HG03097 (cell line): ENCODE data around the gene C1orf159.

Experiments used
- ATAC-seq: cut with Tn5 transposase; IDR thresholded peaks from one replicate; pipeline ENCODE4 v1.9.1; 2021; ENCODE audit not compliant: unreplicated experiment, low FRiP score

The C1orf159 gene

DNA sequence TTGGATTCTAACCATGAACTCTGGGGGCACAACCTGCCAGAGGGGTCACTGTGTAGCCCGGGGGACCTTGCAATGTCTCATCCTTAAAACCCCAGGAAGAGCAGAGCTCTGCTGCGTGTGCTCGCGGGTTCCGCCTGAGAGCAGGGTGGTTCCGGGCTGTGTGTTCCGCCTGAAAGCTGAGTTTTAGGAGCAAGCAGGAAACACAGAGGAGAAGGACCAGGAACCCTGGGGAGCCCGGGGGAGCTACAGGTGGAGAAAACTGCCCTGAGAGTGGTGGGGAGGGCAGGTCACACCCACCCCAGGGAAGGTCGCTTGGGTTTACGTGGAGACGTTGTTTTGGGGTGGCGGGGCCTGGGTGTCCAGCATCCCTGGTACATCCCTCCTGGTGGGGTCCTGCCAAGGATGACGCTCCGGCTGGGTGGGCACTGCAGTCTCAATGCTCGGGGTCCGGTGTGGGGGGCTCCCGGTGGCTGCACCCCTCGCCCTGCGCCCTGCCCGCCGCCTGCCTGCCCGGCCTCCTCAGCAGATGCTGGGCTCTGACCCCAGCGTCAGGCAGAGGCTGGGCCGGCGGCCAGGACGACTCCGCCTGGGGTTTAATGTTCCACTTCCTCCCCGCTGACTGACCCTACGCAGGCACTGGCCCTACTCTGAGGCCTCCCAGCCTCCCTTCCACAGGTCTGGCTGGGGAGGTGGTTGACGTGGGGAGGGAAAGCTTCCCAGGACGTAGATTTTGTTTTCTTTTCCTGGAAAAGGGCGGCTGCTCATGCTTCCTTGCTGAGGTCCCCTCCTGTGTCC is 17.3 kb upstream of the C1orf159 start:
- no peak for ATAC-seq

DNA sequence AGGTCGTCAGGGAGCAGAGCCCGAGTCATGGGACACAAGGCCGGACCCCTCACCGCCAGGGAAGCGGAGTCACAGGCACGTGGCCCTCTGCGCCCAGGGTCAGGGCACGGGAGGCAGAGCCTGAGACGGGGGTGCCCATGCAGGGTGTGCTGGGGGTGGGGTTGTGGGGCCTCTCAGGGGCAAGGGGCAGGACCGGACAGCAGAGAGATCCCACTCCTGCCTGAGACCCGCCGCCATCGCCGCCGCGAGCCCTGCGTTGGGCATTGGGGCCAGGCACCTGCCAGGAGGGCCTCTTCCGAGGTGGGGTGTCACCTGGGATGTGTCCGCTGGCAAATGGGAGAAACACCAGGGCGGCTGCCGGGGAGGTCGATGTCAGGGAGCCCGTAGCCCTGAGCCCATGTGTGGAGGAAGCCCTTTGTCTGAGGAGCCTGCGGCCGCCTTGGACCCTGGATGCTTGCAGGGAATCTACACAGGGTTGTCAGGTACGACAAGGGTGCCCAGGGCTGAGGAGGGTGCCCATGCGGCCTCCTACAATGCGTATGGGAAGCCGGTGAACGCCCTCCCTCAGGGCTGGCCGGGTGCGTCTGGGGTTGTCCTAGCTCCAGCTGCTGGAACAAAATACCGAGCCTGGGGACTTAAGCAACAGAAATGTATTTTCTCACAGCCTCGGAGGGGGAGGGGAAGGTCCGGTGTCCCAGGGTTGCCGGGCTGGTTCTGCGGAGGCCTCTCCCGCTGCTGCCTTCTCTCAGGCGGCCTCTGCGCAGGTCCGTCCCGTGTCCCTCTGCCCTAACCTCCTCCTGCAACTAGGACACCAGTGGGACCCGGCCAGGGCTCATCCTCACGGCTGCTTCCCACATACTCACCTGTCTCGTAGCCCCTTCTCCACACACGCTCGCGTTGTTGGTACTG is 16.4 kb upstream of the C1orf159 start:
- ATAC-seq: no peak

DNA sequence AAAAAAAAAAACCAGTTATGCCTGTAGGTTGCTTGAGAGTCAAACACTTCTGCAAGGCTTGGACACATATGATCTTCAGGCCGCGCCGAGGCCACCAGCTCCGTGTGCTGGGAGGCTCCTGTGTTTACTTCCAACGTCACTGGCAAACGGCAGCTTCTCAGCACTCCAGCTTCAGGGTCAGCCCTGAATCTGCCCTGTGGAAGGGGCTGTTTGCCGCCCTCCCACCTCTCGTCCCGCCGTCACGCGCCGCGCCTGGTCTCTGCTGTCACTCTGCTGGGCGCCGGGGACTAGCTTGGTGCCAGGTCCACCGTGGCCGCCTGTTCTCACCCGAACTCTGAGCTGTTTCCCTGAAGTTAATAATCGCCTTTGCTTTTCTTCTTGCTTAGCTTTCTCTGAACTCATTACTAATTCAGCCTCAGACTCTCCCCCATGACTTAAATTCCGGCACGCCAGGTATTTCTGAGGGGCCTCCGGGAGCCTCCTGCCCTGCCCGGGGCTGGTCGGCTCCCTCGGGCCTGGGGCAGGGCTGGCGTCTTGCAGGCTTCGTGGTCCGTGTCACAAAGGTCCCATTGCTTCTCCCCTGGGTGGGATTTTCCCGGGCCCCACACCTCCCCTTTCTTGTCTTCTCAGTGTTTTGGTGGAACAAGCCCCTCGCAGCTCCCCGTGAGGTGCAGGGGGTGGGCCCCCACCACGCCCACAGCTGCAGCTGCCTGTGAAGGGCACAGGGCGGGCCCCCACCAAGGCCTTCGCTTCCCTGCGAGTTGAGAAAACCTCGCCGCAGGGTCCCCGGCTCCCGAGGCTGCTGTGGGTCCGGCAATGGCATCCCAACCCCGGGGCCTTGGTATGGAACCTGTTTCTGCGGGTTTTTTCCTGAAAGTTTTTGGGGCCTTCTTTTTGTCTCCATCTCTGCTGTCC is 14.6 kb upstream of the C1orf159 start:
- ATAC-seq: no peak

DNA sequence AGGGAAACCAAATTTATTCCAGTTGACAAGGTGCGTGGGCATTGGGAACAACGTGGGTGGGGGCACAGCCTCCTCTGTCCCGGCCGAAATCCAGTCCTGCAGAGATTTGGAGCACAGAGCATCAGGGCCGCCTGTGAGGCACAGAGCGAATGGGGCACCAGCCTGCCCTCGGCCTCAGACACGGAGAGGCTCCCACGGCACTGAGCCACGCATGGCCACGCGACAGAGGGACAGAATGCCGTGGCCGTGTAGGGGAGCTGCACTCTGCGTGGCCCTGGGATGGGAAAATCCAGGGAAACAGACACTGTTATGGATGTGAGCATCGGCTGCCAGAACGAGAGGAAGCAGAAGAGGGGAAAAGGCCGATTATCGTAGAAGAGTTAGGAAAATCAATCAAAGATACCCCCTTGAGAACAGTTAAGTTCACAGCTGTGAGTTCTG is 13.5 kb upstream of the C1orf159 start:
- no peak for ATAC-seq

DNA sequence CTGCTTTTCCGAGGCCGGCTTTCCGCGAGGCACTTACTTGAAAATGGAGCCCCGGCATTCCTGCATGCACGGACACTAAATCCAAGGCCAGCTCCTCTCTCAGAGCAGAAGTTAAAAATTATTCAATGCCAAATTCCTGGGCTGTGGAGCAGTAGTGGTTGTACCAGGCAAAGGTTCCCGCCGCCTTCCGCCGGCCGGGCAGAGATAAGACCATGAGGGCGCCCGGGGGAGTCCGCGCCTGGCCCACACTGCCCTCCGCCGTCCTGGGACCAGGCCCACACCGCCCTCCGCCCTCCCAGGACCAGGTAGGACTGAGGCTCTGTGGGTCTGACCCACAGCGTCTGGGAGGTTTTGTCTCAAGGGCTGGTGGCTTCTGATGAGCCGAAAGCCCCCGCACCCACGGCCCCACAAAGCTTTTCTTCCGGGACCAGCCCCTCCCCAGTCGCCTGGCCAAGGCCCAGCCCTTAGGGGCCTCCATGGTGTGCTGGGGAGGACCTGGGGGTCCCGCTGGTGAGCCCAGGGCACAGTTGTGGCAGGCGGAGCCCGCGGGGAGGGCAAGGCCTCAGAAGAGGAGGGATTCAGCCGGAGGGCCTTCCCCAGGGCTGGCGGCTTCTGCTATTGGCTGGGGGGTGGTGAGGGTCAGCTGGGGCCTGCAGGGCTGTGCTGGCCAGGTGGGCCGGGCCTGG is 12.7 kb upstream of the C1orf159 start:
- ATAC-seq: no peak

DNA sequence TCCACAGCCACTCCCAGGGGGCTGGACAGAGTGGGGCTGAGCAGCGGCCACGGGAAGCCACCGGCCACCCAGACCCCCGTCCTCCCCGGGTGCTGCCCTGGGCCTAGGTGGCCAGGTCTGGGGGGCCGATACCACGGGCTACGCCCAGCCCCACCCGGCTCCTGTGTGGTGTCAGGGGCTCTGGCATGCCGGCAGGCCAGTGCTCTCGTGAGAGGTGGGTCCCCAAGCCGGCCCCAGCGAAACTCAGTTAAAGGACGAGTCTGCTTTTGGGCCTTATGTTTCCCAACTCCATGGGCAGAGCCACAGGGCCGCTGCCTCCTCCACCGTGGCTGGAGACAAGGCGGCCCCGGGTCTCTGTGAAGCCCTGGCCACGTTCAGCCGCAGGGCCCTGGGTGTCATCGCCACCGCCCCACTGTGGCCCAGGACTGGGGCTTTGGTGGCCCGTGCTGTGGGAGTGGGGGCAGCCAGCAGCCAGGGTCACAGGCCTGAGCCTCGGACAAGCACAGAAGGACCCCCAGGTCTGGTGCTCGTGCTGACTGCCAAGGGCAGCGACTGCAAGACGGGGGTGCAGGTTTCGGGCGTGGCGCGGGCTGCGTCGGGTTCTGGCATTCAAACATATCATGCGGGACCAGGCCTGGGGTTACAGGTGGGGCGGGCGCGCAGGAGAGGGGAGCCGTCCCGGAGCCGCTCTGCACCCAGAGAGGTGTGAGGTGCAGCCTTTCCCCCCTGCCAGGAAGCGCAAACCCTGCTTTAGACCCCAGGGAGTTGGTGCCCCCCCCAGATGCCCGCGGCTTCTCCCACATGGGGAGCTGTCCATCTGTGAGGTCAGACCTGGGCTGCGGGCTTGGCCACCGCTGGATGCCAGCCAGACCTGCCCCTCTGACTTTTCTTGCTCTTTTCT is 11.9 kb upstream of the C1orf159 start:
- no peak for ATAC-seq

DNA sequence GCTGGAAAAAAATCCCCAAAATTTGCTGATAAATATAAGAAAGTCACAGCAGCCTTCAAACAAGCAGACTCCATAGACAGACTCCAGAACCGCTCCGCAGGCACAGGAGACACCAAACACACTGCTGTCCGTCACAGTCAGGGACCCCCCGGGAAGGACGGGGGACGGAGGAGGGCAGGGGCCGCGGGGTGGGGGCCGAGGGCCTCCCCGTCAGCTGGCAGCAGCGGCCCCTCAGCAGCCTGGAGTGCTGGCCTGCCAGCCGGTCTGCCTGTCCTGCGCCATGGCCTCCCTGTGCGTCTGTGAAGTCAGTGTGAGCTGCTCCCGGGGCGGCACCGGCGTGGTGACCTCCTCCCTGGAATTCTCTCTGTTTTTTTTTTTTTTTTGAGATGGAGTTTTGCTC is 10.1 kb upstream of the C1orf159 start:
- no peak for ATAC-seq

DNA sequence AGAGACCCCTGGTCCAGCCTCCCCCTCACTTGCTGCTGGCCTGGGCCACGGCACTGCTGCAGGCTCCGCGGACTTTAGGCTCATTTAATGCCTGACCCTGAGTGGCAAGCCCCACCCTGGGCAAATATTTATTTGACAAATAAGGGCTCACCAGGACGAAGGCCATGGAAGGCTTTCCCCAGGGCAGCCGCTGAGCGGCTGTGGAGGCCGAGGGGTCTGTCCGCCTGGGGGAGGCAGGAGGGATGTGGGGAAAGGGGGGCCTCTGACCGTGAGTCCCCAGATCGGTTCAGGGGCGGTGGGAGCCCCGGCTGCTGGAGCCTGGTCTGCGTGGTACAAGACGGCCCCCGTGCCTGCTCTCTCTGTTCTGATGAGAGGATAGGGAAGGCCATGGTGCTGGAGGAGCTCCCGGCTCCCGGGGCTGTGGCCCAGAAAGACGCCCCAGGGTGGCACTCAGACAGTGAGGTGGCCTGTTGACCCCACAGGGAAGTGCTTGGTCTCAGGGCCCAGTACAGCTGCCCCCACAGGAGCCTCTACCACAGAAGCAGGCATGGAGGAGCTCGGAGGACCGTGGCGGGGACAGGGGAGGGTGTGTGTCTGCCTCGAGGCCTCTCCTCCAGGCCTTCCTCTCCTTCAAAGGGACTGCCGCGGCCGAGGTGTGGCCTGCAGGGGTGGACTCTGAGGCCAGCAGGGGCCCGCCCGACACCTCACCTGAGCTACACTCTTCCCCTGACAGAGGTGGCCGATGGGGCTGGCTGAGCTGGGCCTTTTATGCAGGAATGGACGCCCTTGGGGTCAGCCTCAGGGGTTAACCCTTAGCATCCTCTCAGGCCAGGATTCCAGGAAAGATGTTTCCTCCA is 9.1 kb upstream of the C1orf159 start:
- ATAC-seq: no peak

DNA sequence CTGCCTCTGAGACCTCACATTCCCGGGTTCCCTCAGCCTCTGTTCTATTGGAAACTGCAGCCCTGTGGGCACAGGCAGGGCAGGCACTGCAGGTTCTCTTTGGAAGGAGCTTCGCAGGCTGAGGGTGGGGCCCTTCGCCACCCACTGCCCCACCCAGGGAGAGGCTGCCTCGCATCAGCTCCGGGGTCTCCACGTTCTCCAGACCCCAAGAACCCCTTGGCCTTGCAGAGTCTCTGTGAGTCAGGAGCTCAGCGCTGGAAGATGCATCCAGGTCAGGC is 8.6 kb upstream of the C1orf159 start:
- ATAC-seq: no peak

DNA sequence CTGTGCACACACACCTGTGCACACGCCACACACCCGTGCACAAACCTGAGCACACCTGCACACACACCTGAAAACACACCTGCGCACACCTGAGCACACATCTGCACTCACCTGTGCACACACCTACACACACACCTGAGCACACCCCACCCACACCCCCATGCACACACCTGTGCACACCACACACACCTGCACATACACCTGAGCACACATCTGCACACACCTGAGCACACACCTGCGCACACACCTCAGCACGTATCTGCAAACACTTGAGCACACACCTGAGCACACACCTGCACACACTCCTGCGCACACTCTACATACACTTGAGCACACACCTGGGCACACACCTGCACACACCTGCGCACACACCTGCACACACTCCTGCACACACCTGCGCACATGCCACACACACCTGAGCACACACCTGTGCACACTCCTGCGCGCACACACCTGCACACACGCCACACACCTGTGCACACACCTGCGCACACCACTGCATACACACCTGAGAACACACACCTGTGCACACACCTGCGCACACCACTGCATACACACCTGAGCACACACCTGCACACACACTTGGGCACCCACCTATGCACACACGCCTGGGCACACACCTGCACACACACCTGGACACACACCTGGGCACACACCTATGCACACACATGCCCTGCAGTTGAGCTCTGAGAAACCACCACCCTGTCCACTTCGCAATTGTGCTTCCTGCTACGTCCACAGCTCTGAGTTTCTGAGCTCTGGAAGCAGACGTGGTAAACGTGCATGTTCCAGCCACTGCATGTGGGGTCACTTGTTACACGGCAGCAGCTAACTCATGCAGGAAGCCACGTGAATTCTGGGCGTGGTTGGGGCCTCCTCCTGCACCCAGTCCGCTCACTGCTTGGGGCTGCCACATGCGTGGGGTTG is 8.0 kb upstream of the C1orf159 start:
- no peak for ATAC-seq

DNA sequence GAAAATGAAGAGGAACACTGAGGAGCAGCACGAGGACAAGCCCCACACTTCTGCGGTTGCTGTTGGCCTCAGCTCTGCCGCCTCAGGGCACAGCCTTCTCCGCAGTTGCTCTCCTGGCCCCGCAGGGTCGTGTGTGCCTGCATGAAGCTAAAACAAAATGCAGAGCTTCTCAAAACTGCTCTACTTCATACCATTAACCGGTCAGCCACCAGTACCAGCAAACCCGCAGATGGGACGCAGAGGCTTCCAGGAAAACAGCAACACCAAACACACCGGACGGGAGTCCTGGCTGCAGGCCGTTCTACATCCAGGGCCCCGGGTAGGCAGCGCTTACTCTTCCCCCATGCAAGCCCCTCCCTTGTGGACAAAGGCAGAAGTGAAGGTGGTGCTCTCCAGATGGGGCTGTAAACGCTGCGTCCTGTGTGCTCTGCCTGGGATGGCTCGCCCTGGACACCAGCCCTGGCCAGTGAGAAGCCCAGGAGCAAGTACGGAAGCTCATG is 7.1 kb upstream of the C1orf159 start:
- ATAC-seq: no peak

DNA sequence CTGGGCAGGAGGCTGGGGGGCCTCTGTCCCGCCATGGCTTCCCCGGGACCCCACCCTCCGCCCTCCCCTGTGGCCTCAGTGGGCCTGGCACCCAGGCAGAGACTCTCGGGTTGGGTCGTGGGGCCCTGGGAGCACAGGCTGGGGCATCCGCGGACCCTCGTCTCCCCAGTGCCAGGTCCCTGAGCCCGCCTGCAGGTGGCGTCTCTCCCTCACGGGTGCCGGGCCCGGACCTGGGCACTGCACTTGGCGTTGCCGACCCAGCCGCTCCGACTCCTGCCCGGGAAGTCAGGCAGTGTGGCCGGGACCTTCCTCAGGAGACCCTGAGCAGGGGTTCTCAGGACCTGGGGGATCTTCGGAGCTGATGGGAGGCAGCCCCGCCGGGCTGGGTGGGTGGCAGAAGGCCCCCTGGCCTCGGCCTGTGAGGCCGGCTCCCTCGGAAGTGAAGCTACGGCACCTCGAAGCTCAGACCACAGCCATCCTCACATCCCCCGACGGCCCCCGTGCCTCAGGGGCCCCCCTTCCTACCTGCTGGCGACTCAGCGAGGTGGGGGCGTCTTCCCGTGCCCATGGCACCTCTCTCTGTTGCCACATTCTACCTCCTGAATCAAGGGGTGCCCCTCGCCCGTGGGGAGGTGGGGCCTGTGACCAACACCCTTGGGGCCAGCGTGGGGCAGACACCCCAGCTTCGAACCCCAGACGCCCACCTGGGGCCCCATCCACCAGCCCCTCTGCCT is 6.4 kb upstream of the C1orf159 start:
- peak; percentile 46 for ATAC-seq

DNA sequence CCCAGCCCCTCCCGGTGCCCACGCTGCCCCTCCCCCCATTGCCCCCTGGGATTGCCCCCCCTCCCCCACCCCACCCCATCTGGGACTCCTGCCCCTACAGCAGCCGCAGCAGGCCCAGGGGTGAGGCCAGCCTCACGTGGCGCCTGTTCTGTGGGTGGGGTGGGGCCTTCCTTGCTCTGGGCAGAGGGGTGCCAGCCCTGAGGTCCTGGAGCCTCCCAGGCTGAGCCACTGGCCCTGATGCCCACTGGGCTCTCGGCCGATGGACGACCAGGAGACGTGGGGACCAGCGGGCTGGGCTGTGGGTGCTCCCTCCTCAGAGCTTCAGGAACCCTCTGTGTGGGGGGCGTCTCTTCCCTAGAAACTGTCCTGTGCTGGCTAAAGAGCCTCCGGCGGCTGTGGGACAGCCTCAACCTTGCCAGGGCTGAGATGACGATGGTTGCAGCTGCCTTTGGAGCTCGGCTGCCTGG is 5.8 kb upstream of the C1orf159 start:
- ATAC-seq: no peak

DNA sequence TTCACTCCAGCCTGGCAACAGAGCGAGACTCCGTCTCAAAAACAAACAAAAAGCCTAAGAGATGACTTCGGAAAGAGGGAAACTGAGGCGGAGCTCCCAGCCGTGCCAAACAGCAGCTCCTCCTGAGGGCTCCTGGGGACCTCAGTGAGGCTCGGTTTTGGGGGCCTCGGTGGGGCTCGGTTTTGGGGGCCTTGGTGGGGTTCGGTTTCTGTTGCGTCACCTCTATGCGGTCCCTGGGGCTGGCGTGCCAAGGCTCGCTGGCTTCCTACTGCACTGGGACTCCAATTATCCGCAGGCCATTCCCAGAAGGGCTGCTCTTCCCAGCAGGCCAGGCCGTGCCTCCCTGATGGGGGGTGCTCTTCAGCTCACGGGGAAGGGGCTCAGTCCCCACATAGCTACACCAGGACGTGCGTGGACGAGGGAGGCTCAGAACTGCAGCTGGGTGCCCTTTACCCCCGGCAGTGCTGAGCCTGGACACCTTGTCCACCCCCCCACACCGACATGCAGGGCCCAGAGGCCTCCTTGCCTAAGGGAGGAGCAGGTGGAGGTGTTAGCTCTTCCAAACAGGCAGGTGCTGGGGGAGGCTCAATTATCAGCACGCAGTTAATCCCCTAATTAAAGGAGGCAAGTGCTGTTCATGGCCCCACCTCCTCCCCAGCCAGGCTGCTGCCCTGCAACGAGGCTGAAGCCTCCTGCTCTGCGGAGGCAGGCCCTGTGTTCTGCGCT is 5.1 kb upstream of the C1orf159 start:
- no peak for ATAC-seq

DNA sequence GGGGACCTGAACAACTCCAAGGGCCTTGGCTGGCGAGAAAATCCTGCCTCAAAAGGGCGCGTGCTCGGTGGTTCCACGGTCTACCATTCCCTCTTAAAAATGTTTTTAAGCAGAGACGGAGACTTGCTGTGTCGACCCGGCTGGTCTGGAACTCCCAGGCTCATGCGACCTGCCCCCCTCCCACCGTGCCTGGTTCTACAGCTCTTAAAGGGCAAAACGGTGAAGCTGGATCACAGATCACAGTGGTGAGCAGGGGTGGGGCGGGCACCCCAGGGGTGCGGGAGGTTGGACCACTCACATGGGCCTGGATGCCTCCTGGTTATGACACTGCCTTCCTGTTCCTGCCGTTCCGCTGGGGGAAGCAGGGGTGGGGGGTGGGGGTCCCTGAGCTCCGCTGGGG is 4.2 kb upstream of the C1orf159 start:
- no peak for ATAC-seq
